Measurements from ENCODE around the gene SCN5A.

SCN5A gene

GRCh38 chr3:38618343-38618742 is 31.1 kb downstream of the SCN5A start:
- no peak for DNase-seq

DNA sequence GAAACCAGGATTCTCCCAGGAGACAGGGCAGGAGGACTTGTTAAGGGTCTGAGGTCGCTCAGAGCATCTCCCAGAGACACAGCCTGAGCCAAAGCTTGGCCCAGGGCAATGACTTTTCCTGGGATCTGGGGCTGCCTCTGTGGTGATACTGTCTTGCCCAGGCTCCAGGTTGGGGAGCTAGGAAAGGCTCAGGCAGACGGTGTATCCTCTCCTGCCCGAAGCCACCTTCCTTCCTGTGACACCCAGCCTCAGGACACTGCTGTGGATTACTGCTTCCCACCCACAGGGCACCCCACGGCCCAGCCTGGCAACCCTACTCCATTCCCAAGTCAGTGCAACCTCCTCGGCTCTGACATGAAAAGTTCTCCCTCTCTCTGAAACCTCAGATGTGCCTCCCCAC is 31.9 kb downstream of the SCN5A start:
- no peak for DNase-seq

DNA sequence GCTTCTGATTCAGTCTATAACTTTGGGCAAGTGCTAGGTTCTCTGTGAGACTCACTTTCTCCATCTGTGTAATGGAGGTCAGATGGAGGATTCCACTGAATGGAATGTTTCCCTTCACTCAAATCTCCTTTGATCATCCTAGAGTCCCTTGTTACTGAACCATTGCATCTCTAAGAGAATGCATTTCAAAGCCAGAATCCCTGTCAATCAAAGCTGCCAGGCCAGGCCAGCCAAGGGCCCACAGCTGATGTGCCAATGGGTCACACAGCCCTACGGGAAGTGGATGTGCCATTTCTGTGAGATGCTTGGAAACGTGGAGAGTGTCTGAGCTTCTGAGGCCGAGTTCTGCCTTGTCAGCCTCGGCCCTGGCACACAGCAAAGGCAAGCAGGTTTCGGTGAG is 32.4 kb downstream of the SCN5A start:
- DNase-seq: no peak

DNA sequence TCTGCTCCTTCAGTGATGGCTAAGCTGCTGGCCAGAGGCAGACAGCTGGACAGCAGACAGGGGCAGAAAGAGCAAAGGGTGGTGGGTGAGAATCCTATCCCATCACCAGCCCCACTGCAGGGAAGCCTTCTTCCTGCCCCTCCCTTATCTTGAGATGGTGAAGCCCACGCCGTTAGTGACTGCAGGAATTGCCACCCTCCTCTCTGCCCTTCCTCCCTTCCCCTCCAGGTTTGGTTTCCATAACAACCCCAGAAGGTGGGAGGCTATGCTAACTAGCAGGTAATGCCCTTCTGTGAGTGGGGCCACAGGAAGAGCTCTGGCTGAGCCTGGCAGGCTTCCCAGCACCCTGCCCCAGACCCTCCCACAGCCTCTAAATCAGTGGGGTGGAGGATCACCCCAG is 32.8 kb downstream of the SCN5A start:
- DNase-seq: no peak

DNA sequence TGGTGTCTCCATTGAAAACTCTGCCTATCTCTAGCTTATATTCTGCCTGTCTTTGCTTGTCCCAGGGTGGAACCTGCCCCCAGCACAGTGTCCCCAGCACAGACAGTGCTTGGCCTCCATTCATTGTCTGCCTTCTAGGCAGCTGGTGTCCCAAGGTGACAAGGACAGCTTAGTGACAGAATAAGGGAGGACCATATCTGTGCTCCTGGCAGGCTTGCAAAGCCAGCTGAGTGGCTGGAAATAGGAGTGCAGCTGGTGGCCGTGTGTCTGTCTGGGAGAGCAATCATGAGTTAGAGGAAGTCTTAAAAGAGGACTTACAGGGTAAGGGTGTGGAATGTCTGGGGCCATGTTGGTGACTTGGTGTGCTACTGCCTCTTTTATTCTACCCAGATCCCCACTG is 33.4 kb downstream of the SCN5A start:
- DNase-seq: no peak

- DNase-seq: no peak
Observed at GRCh38 chr3:38614651-38615352, 34.7 kb downstream of the SCN5A start.

GRCh38 chr3:38614091-38614490 is 35.4 kb downstream of the SCN5A start:
- no peak for DNase-seq

DNA sequence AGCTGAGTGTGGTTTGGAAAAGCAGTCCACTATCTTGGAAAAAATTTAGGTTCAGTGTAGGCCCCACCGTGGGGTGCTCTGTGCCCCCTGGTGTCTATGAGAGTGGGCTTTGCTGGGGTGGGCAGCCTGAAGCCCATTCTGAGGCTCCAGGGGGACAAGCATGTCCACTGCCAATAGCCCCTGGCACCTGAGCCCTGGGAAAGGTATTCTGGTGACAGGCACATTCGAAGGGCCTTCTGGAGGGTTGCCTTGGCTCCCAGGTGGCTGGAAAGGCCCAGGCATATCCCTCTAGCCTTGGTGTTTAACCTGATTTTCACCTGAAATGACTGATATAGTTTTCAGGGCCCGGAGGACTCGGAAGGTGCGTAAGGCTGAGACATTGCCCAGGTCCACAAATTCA is 36.1 kb downstream of the SCN5A start:
- no peak for DNase-seq

GRCh38 chr3:38611866-38612265 is 37.6 kb downstream of the SCN5A start:
- no peak for DNase-seq

- no peak for DNase-seq
Observed at GRCh38 chr3:38610934-38611333, 38.6 kb downstream of the SCN5A start.

- DNase-seq: no peak
Observed at GRCh38 chr3:38610436-38610835, 39.1 kb downstream of the SCN5A start.

- no peak for DNase-seq
Observed at GRCh38 chr3:38609386-38610111, 39.9 kb downstream of the SCN5A start.

- DNase-seq: no peak
Observed at GRCh38 chr3:38608961-38609360, 40.5 kb downstream of the SCN5A start.

DNA sequence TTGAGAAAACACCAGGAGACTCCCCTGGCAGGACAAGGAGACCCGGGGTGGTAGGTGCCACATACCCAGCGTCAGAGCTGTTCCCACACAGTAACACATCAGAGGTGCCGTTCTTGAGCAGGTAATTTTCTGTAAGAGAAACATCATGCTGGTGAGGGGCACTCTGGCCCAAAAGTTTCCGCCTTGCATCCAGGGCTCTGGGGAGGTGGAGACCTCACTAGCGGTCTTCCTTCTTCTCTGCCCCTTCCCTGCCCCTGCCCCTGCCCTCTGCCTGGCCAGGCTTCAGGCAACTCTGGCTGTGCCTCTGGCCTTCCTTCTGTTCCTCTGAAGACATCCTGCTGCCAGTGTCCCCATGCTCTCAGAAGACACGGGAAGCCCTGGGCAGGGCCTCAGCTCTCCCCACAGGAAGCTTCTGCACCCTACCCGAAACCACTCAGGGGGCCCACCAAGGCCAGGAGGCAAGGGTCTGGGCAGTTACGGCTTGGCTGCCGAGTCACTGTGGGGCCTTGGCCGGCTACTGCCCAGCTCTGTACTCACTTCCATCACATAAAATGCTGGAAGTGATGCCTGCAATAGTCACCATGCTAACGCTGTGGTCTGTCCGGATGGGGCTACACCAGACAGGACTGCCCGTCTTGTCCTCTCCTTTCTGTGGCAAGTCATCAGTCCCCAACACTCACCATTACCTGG is 41.3 kb downstream of the SCN5A start:
- no peak for DNase-seq

DNA sequence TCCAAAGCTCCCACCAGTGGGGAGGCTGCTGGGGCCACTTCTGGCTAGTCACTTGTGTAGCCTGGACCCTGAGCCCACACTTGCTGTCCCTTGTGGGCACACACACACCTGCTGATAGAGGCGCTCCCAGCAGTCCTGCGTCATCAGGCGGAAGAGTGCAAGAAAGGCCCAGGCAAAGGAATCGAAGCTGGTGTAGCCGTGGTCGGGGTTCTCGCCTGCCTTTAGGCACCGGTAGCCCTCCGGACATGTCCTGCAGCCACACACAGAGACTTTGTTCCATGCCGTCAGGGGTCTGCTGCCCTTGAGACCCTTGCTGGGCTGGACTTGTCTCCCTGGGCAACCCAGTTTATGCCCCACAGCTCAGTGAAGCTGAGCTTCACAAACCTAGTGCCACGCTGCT is 42.9 kb downstream of the SCN5A start:
- DNase-seq: no peak

DNA sequence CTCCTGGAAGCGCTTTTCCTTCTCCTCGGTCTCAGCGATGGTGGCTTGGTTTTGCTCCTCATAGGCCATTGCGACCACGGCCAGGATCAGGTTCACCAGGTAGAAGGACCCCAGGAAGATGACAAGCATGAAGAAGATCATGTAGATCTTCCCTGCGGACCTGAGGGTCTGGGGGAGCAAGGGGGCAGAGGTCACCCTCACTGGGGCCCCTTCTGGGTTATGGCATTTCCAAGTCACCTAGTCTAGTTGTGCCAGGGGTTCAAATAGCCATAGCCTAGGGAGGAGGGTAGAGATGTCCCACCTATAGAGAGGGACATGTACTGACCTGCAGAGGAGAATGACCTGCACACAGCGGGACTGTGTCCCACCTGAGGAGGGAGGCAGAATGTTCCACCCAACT is 43.5 kb downstream of the SCN5A start:
- DNase-seq: no peak

GRCh38 chr3:38604246-38604645 is 45.2 kb downstream of the SCN5A start:
- DNase-seq: no peak

- no peak for DNase-seq
Observed at GRCh38 chr3:38603731-38604131, 45.8 kb downstream of the SCN5A start.

DNA sequence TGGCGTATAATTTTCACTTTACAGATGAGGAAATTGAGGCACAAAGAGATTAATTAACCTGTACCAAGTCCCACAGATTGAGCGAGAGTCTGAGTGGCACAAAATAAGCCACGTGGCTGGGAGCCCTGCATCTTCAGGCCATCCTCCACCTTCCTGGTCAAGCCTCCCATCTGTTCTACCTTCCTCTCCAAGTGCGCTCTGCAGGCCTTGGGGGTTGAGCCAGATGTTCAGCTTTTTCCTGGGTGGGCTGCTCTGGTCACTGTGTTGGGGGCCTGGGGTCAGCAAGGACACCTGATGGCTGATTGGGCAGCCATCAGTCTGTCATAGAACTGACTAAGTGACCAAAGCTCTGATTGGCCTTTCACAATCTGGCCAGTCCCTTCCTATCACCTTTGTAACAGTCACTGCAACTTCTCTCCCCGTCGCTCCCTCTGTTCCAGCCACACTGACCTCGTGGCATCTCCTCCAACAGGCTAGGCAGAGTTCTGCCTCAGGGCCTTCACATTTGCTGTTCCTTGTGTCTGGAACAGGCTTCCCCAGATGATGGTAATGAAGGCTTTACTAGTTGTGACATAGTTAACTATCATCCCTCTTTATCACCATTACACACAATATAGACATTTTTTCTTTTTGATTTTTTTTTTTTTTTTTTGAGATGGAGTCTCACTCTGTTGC is 46.8 kb downstream of the SCN5A start:
- DNase-seq: no peak

DNA sequence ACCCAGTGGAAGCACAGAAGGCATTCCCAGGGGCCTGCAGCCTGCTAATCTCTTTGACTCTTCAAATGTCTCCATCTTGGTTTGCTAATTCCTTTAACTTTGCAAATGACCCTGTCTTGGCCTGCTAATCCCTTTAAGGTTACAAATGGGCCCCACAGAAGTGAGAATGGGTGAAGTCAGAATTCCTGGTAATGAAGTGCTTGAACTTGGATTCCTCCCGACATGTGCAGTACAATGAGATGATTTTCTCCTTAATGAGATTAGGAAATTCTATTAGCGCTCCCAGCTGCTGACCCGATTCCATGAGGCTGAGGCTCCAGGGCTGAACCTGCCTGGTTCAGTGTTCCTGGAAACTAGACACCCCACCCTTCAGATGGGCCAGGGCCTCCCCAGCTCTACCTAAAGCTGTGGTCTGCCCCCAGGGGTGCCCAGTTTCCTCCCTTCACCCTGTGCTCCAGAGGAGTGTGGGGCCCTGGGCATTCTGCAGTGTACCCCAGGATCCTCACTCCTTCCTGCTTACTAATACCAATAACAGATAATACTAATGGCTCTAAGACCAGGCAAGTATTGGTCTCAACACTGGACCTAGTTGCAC is 47.4 kb downstream of the SCN5A start:
- no peak for DNase-seq

DNA sequence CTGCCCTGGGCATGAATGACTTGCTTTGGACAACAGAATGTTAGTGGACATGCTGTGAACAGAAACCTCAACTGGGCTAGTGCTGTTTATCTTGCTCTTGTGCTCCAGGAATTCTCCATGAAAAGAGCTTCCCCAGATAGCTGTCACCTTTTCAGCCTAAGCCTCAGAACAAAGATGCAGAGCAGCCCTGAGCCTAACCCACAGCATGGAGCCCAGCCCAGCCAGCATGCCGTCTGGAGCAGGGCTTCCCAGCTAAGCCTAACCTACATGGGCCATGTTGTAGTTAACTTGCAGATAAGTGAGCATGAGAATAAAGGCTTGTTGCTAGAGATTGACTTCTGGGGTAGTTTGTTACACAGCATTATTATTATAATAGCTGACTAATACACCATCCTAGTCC is 48.9 kb downstream of the SCN5A start:
- DNase-seq: no peak

DNA sequence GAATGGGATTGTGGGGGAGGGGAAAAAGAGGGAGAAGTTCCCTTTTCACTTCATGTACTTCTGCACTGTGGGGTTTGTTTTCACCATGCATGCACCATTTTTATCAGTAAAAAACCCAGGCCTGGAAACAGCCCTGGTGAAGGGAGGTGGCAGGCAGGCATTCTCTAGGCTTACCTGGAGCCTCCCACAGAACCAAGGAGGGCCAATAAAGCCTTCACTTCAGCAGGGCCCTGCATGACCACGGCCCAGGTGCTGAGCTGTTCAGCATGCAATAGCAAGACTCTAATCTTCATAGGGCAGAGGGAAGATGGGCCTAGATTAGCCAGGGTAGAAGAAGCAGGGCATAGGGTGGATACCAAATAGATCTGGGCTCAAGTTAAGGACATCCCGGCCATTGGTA is 49.6 kb downstream of the SCN5A start:
- no peak for DNase-seq

- DNase-seq: no peak
Observed at GRCh38 chr3:38598791-38599190, 50.7 kb downstream of the SCN5A start.

All from NCI-H2029 treated with DMSO at 0.1 percent for 48 hours (cell line).